Vagina (tissue), 2 donors: ENCODE results near the gene COPS6.

Source experiments
- POLR2A ChIP-seq, 2 donors: fragments of 450-650 bp; IDR thresholded peaks; one replicate each; pipeline ENCODE4 v1.6.1; 2017; ENCODE audit warnings: antibody characterized with exemption in 2 of 2, mild to moderate bottlenecking in 2 of 2, moderate library complexity in 2 of 2
- POLR2AphosphoS5 ChIP-seq, 2 donors: sonication (generic); formaldehyde crosslinking; IDR thresholded peaks; one replicate each; pipeline ENCODE4 v1.9.0; 2017; ENCODE audit warnings: antibody characterized with exemption in 2 of 2, mild to moderate bottlenecking in 2 of 2, low read depth in 1 of 2; ENCODE audit not compliant: insufficient read depth in 1 of 2
- TF ChIP-seq, protein P1 (sequence below), 3 experiments: fragments of 450-650 bp in 2 of 3; fragments of 200-600 bp in 1 of 3; sonication (generic) in 1 of 3; IDR thresholded peaks; one replicate each; pipeline ENCODE4 v1.5.1; 2017 to 2019; ENCODE audit warnings: antibody characterized with exemption in 3 of 3, mild to moderate bottlenecking in 2 of 3, moderate library complexity in 2 of 3

DNA sequence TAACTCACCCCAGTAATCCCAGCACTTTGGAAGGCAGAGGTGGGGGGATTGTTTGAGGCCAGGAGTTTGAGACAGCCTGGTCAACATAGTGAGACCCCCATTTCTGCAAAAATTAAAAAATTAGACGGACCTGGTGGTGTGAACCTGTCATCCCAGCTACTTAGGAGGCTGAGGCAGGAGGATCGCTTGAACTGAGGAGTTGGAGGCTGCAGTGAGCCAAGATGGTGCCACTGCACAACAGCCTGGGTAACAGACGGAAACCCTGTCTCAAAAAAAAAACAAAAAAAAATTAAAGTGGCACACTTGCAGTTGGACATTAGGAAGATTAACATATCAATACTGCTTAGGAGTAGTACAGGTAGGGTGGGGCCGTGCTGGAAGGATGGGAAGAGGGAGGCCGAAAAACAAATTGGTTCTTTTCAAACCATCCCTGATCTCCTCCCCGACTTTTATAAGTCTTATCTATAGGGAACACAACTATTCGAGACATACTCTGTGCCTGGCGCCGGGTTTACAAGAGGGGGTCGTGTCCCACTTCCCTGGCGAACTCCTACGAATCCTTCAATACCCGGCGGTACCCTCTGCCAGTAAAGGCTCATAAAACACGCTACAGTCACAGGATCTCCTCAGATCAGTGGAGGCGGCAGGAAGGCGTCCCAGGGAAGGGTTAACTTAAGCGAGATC lies 29.8 kb downstream of the COPS6 start:
- TF ChIP-seq, protein P1, sequence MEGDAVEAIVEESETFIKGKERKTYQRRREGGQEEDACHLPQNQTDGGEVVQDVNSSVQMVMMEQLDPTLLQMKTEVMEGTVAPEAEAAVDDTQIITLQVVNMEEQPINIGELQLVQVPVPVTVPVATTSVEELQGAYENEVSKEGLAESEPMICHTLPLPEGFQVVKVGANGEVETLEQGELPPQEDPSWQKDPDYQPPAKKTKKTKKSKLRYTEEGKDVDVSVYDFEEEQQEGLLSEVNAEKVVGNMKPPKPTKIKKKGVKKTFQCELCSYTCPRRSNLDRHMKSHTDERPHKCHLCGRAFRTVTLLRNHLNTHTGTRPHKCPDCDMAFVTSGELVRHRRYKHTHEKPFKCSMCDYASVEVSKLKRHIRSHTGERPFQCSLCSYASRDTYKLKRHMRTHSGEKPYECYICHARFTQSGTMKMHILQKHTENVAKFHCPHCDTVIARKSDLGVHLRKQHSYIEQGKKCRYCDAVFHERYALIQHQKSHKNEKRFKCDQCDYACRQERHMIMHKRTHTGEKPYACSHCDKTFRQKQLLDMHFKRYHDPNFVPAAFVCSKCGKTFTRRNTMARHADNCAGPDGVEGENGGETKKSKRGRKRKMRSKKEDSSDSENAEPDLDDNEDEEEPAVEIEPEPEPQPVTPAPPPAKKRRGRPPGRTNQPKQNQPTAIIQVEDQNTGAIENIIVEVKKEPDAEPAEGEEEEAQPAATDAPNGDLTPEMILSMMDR (IDR thresholded peaks at IDR 0.05) = no peak
- TF ChIP-seq POLR2AphosphoS5 (IDR thresholded peaks at IDR 0.05; ENCODE audit: insufficient read depth in 1 of 2, low read depth in 1 of 2) (no peak), POLR2A (IDR thresholded peaks at IDR 0.05) (no peak)
